Stimulated activated CD4-positive, alpha-beta T cell treated with anti-CD3 and anti-CD28 coated beads, TNF-alpha, amount 100 ng/mL, for 1 hour (primary cell): ENCODE measurements around the gene WDR1.

Source experiments
- DNase-seq, 3 donors: peaks; one replicate each; pipeline ENCODE4 v3.0.0-alpha.2; 2020; ENCODE audit warnings: low read depth in 3 of 3, low spot score in 1 of 3

Gene WDR1

GRCh38 chr4:10099499-10100325, 16.9 kb downstream of the WDR1 start:
- DNase-seq, result no peak

GRCh38 chr4:10098780-10099160, 17.8 kb downstream of the WDR1 start:
- DNase-seq, result no peak

GRCh38 chr4:10097906-10098779, 18.5 kb downstream of the WDR1 start:
- no peak for DNase-seq

GRCh38 chr4:10096978-10097335, 19.6 kb downstream of the WDR1 start:
- no peak for DNase-seq

DNA sequence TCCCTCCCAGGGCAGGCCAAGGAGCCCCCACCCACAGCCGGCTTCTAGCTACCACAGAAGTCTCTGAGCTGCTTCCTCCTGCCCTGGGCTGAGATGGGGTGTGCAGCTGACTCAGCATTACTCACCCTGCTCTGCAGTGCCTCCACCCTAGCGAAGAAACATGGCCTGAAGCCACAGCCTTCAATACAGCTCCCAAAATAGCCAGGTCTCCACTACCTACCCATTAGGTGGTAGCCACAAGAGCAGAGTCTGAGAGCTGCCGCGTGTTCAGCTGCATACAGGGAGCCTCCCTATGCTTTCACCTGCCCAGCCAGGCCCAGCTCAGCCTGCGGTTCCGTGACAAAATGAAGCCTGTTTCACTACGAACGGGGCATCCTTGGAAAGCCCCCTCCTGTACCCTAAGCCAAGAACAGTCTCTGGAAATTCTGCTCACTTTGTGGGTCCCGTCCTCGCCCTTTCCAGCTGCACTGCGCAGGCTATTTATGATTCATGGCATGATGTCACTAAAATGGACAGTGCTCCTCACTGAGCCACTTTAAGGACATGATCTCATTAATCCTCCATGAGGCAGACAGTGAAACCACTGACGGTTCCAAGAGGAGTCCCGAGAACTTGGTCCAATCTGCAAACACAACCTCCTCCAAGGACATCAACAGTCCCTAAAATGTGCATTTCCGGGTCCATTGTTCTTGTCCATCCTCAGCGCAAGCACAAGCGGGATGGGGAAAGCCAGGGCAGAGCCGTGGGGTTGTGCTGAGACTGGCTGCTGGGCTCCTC, 20.2 kb downstream of the WDR1 start:
- DNase-seq, result peak; percentile 56 to 60 (median 58)

DNA sequence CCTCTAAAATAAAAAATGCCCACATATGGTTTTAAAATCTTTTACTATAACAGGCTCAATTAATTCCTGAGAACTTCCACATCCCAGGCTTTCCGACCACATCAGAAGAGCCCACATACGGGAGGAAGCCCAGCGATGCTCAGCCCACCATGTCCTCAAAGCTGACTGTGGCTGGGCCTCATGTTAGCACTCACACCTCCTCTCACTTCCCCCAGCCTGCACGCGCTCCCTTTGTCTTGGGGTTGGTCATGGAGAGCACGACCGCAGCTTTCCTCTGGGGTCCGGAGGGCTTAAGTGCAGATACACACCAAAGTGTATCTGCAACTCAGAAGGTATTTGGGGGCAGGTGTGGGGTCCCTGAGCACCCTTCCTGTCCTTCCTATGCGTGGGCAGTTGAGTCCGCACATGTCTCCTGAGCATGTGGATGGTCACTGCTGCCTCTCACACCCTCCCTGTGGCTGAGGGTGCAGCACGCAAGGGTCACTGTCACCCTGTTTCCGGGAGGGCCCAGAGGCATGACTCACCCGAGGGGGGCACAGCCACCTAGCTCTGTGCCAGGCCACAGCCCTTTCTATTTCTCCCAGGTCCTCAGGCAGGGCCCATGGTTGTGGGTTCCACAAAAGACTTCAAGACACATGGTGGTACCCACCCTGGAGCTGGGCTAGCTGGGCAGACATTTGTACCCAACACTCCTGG, 21.2 kb downstream of the WDR1 start:
- DNase-seq, result no peak

- no peak for DNase-seq
Observed at GRCh38 chr4:10094841-10095240, 21.8 kb downstream of the WDR1 start.

GRCh38 chr4:10093801-10094552, 22.6 kb downstream of the WDR1 start:
- DNase-seq, result no peak

- no peak for DNase-seq
Observed at GRCh38 chr4:10093271-10093621, 23.4 kb downstream of the WDR1 start.

DNA sequence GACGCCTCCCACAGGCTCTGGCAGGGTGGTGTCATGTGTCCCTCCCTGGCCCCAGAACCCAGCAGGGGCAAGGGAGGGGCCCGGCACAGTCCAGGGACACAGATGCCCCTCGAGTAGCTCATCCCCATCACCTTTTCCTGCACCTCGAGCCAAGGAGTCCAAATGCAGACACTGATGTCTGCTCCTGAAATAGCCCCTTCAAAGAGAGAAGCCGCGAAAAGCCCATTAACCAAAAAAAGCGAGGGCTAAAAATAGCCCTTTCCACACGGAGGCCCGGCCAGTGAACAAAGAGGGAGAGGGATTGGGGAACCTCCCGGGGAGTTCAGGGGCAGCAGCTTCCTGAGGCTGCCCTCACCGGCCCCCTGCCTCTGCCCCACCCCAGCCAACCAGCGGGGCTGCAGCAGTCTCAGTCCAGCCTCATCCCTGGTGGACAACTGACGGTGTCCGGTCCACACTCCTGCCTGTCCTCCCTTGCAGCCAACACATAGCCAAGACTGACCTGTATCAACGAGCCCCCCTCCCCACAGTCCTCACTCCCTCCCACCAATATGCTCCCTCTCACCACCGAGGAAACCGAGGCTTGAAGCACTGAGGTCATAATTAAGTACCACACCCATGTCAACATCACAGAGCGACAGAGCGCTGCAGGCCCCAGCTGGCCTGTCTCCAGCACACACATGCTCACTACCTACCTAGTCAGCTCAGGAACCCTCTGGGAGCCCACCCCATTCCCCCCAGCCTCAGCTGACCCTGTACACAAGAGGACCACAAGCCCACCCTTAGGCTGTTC, 23.9 kb downstream of the WDR1 start:
- DNase-seq, result no peak

GRCh38 chr4:10091531-10092181, 24.9 kb downstream of the WDR1 start:
- DNase-seq, result no peak

DNA sequence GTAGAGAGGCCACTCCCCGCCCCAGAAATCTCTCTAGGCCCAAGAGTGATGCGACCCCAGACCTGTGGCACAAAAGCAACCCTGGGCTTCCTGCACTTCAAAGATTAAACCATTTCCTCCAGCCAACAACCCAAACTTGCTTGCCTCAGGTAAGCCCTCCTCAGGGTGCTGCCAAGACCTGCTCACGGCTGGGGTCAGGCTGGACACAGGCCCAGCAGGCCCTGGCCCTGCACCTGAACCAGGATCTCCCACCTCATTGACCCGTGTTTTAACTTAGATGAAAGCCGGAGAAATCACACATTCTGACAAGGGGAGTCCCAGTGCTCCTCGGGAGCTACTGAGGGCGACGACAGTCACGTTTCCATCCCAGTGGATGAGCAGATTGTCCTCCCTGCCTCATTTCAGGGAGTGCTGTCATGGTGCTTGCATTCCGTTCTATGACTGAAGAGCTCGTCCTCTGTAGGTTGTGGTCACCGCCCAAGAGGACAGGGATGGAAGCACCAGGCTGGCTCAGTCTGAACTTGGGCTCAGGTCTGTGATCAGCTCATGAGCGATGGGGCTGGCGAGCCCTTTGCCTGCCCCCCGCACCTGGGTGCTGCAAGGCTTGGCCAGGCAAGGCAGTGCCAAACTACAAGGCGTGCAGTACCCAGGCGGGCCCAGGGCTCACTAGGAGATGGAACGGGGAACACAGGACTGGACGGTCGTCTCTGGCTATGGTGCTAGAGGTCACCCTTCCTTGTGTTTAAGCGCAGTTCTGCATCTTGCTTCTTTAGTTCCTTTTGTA, 25.9 kb downstream of the WDR1 start:
- DNase-seq, result no peak

GRCh38 chr4:10089346-10089745, 27.3 kb downstream of the WDR1 start:
- no peak for DNase-seq

GRCh38 chr4:10088135-10089010, 28.2 kb downstream of the WDR1 start:
- no peak for DNase-seq

- DNase-seq, result no peak
Observed at GRCh38 chr4:10087152-10087791, 29.3 kb downstream of the WDR1 start.

GRCh38 chr4:10086506-10087120, 30.0 kb downstream of the WDR1 start:
- DNase-seq, result no peak
